Osteoblast (primary cell): ENCODE measurements around the gene ALS2. TPM values are rescaled to one million over a fixed set of nuclear protein-coding genes. Genes with fewer than 3 reads are reported as not detected.

ENCODE experiments used
- DNase-seq: peaks from one replicate; pipeline ENCODE4 v3.0.0; 2011; ENCODE audit warnings: low spot score, mixed read lengths; ENCODE audit not compliant: insufficient read length; ENCODE audit errors: missing footprints
- H2AFZ ChIP-seq: 2 replicates; pipeline ENCODE4 v1.6.0; 2011; ENCODE audit warnings: mild to moderate bottlenecking, low read length
- H3K27ac ChIP-seq: 2 replicates; pipeline ENCODE4 v1.5.1; 2011; ENCODE audit warnings: mild to moderate bottlenecking, low read depth, low read length, moderate library complexity
- H3K27me3 ChIP-seq: 2 replicates; pipeline ENCODE4 v1.6.0; 2012; ENCODE audit warnings: mild to moderate bottlenecking, control low read depth, inconsistent platforms, low read length, moderate library complexity; ENCODE audit not compliant: insufficient read depth
- H3K36me3 ChIP-seq: 2 replicates; pipeline ENCODE4 v1.5.1; 2011; ENCODE audit warnings: mild to moderate bottlenecking, low read length, control low read depth, moderate library complexity; ENCODE audit not compliant: insufficient read depth
- H3K4me1 ChIP-seq: 2 replicates; pipeline ENCODE4 v1.5.1; 2011; ENCODE audit warnings: mild to moderate bottlenecking, low read length, control low read depth, moderate library complexity; ENCODE audit not compliant: insufficient read depth
- H3K4me2 ChIP-seq: 2 replicates; pipeline ENCODE4 v1.6.0; 2011; ENCODE audit warnings: mild to moderate bottlenecking, low read length; ENCODE audit not compliant: insufficient read depth
- H3K4me3 ChIP-seq: fragments of 200-600 bp; sonication (generic); 3 replicates; pipeline ENCODE4 v1.5.1; 2012; ENCODE audit warnings: mild to moderate bottlenecking, low read length, inconsistent platforms; ENCODE audit not compliant: insufficient read depth
- H3K79me2 ChIP-seq: 2 replicates; pipeline ENCODE4 v1.6.0; 2012; ENCODE audit warnings: mild to moderate bottlenecking, low read length, control low read depth, inconsistent platforms; ENCODE audit not compliant: insufficient read depth
- H3K9me3 ChIP-seq: 2 replicates; pipeline ENCODE4 v1.5.1; 2011; ENCODE audit warnings: low read depth, low read length, control low read depth
- H4K20me1 ChIP-seq: 2 replicates; pipeline ENCODE4 v1.6.0; 2012; ENCODE audit warnings: mild to moderate bottlenecking, low read length, control low read depth; ENCODE audit not compliant: insufficient read depth
- total RNA-seq: library from RNA; depleted of rRNA; stranded (reverse); fragments of >200 nt; gene quantifications from 2 replicates; pipeline ENCODE4 v1.2.3, GENCODE V29; 2012
- TF ChIP-seq, protein P1 (sequence below): IDR thresholded peaks from 2 replicates; pipeline ENCODE4 v1.5.1; 2011; ENCODE audit warnings: mild to moderate bottlenecking, low read depth, low read length, moderate library complexity; ENCODE audit errors: extremely low read depth

ALS2 gene
- total RNA-seq, 1 donor, result 39.1 TPM

DNA sequence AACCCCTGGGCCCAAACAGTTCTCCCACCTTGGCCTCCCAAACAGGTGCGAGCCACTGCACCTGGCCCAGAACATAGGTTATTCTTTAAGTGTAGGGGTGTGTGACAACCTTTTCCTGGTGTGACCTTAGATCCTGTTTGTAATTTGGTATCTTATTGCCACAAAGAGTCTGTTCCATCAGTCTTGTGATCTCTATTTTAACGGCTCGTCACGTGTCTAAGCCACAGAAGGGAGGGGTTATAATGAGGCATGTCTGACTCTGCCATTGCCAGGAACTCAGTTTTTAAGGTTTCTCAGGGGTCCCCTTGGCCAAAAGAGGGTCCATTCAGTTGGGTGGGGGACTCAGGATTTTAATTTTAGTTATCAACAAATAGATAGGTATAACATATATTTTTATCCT is 4.4 kb upstream of the ALS2 start:
- H3K9me3 ChIP-seq, result no peaks in the 10 kb centered on the region
- no peak for DNase-seq
- no peak overlapping the region for H3K4me3 ChIP-seq

DNA sequence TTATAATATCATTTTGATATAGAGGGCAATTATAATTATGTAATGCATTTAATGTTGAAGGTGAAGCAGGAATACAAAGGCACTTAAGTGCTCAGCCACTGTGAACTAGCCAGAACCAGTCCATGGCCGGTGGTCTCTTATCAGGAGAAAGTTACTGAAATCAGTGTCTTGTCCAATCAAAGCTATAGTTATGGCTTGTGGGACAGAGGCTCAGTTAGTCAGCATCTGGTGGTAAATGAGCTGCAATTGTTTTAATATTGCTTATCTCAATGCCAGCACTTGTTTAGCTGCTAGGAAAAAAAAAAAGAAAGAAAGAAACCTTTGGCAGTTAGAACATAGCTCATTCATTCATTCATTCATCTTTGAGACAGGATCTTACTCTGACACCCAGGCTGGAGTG is 3.8 kb upstream of the ALS2 start:
- Histone ChIP-seq H3K4me1 (peaks cover 22% of the 10 kb centered on the region), H3K4me3 (no peak overlapping the region), H3K36me3 (no peaks in the 10 kb centered on the region), H3K9me3 (no peaks in the 10 kb centered on the region), H4K20me1 (no peaks in the 10 kb centered on the region), H3K27ac (no peak overlapping the region), H3K4me2 (no peak overlapping the region), H2AFZ (no peak overlapping the region), H3K27me3 (no peaks in the 10 kb centered on the region), H3K79me2 (peaks cover 12% of the 10 kb centered on the region)
- DNase-seq, result no peak
- TF ChIP-seq, protein P1, sequence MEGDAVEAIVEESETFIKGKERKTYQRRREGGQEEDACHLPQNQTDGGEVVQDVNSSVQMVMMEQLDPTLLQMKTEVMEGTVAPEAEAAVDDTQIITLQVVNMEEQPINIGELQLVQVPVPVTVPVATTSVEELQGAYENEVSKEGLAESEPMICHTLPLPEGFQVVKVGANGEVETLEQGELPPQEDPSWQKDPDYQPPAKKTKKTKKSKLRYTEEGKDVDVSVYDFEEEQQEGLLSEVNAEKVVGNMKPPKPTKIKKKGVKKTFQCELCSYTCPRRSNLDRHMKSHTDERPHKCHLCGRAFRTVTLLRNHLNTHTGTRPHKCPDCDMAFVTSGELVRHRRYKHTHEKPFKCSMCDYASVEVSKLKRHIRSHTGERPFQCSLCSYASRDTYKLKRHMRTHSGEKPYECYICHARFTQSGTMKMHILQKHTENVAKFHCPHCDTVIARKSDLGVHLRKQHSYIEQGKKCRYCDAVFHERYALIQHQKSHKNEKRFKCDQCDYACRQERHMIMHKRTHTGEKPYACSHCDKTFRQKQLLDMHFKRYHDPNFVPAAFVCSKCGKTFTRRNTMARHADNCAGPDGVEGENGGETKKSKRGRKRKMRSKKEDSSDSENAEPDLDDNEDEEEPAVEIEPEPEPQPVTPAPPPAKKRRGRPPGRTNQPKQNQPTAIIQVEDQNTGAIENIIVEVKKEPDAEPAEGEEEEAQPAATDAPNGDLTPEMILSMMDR, result no peak

More for the DNA sequence above, 4.4 kb upstream of the ALS2 start:
- peaks cover 16% of the 10 kb centered on the region for H3K4me1 ChIP-seq
- TF ChIP-seq, protein P1, result no peak
- H4K20me1 ChIP-seq, result no peaks in the 10 kb centered on the region
- no peaks in the 10 kb centered on the region for H3K27me3 ChIP-seq
- no peaks in the 10 kb centered on the region for H3K36me3 ChIP-seq
- no peak overlapping the region for H2AFZ ChIP-seq
- H3K79me2 ChIP-seq, result peaks cover 7% of the 10 kb centered on the region
- no peak overlapping the region for H3K27ac ChIP-seq
- H3K4me2 ChIP-seq, result no peak overlapping the region

DNA sequence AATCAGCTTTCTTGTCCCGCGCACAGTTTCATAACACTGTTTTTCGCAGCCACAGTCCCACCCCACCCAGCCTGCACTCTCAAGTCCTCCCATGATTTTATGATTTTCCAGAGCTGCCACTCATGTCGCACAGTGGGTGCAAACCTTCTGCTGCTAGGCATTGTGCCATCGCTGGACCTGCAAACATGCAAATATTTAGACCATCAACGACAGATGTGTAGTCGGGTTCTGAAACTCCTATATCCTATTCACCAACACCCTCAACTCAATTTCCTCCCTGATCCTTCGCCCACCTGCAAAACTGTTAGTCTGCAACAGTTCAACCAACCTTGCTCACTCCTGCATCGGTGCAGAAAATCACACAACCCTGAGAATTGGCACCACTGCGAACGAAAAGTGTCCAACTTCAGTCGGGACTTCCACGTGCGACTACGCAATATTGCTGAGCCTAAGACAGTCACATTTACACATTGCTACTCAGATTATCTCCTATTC is 871 bp upstream of the ALS2 start:
- Histone ChIP-seq H3K27ac (peak overlapping the region; percentile 91), H3K9me3 (no peaks in the 10 kb centered on the region), H3K36me3 (no peaks in the 10 kb centered on the region), H3K4me2 (peak overlapping the region; percentile 100), H4K20me1 (peaks cover 7% of the 10 kb centered on the region), H3K27me3 (no peaks in the 10 kb centered on the region), H3K79me2 (peaks cover 41% of the 10 kb centered on the region), H2AFZ (peak overlapping the region; percentile 95), H3K4me1 (peaks cover 45% of the 10 kb centered on the region), H3K4me3 (peak overlapping the region; percentile 83)
- peak; percentile 27 for DNase-seq
- TF ChIP-seq, protein P1, result no peak

DNA sequence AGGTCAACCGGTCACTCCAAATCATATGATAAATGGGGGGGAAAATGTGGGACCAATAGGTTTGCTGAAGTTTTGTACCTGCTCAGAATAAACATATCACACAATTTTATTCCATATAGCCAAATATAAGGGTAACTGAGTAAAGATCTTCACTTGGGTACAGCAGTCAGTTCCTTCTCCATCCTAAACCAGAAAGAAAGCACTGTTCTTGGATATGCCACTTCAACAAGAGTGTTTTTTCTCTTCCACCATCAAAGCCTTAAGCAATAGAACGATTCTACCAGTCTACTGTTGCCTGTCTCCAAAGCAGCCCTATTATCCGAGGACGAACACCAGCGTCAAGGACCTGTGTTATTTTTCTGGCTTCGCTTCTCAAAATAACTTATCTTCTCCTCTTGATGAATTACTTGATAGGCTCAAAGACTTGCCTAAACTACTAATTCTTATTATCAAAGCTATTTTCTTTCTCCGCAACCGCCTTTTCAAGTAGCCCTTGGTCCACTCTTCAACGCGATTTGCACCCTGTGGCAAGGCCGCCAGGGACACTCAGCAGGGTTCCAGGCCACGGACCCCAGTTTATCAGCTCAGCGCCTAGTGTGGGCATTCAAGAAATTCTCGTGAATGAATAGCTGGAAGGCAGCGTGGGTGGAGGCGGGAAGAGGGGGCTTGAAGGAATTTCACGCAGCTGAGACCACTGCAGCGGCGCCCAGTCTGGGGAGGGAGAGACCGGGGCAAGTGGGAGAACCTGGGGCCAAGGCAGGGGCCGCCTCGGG is 646 bp downstream of the ALS2 start:
- H4K20me1 ChIP-seq, result peaks cover 13% of the 10 kb centered on the region
- no peaks in the 10 kb centered on the region for H3K36me3 ChIP-seq
- no peak for DNase-seq
- peaks cover 40% of the 10 kb centered on the region for H3K4me1 ChIP-seq
- peak overlapping the region; percentile 83 for H3K4me3 ChIP-seq
- H3K9me3 ChIP-seq, result no peaks in the 10 kb centered on the region
- H3K4me2 ChIP-seq, result peak overlapping the region; percentile 100
- TF ChIP-seq, protein P1, result no peak
- peaks cover 56% of the 10 kb centered on the region for H3K79me2 ChIP-seq
- H3K27me3 ChIP-seq, result no peaks in the 10 kb centered on the region
- peak overlapping the region; percentile 91 for H3K27ac ChIP-seq
- peak overlapping the region; percentile 95 for H2AFZ ChIP-seq
